ENCODE results near the gene NCAPD2.
"Not testable (repeated sequence)": the region's sequence is repeated elsewhere in the genome, so short reads cannot be mapped to it uniquely, and the experiment has no call there.

NCAPD2 gene

DNA sequence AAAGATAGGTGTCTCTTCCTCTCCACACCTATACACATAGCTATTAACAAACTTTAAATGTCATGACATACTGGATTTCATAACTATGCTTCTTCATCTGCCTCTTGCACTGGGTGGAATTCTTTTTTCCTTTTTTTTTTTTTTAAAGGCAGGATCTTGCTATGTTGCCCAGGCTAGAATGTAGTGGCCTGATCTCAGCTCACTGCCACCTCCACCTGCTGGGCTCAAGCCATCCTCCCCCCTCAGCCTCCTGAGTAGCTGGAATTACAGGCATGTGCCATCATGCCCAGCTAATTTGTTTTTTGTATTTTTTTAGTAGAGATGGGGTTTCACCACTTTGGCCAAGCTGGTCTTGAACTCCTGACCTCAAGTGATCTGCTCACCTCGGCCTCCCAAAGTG is 5.7 kb upstream of the NCAPD2 start:
- no peak overlapping the region for H4K8ac ChIP-seq (ENCODE audit: low read length)
- no peak overlapping the region for H3K9ac ChIP-seq (ENCODE audit: low read length)
- no peak overlapping the region for H2AFZ ChIP-seq (ENCODE audit: low read depth, low read length)
- no peak overlapping the region for H2BK15ac ChIP-seq (ENCODE audit: low read depth, poor library complexity, severe bottlenecking)
- no peaks in the 10 kb centered on the region for H3K27me3 ChIP-seq (ENCODE audit: control insufficient read depth in 1 of 2, insufficient read depth in 1 of 2, low read length in 2 of 2)
- DNase-seq: no peak
- no peak overlapping the region for H2BK120ac ChIP-seq (ENCODE audit: low read depth, low read length)
- no peaks in the 10 kb centered on the region for H3K9me3 ChIP-seq (ENCODE audit: control insufficient read depth, low read length)
- H3K79me1 ChIP-seq (replicated peaks; ENCODE audit: low read length, poor library complexity, severe bottlenecking): peaks cover 15% of the 10 kb centered on the region
- H4K91ac ChIP-seq (ENCODE audit: low read length): no peak overlapping the region
- no peak overlapping the region for H3K4ac ChIP-seq (ENCODE audit: low read depth in 1 of 2, low read length in 2 of 2)
- 88% methylated on average over 1 of the region's 1 CpG for WGBS
- no peak overlapping the region for H3K18ac ChIP-seq (ENCODE audit: low read depth in 1 of 2, low read length in 2 of 2)
- no peak overlapping the region for H2AK5ac ChIP-seq (ENCODE audit: low read length, severe bottlenecking)
- H3K4me3 ChIP-seq (ENCODE audit: insufficient read depth in 1 of 2, low read depth in 1 of 2, low read length in 2 of 2): no peak overlapping the region
- no peak overlapping the region for H3K4me2 ChIP-seq (ENCODE audit: low read length, poor library complexity, severe bottlenecking)
- no peak overlapping the region for H2BK12ac ChIP-seq (ENCODE audit: low read length in 2 of 2)
- H2BK5ac ChIP-seq (ENCODE audit: low read depth, low read length, poor library complexity, severe bottlenecking): no peak overlapping the region
- no peaks in the 10 kb centered on the region for H3K4me1 ChIP-seq (ENCODE audit: control insufficient read depth, insufficient read depth, low read depth, low read length)
- peaks cover 3 to 10% of the 10 kb centered on the region in 2 experiments for H3K36me3 ChIP-seq (ENCODE audit: control insufficient read depth in 1 of 2, insufficient read depth in 2 of 2, low read depth in 1 of 2, low read length in 2 of 2)
- no peak overlapping the region for H3K23ac ChIP-seq (ENCODE audit: low read length in 2 of 2)
- H3K14ac ChIP-seq (ENCODE audit: low read length in 2 of 2): no peak overlapping the region
- H3K27ac ChIP-seq (ENCODE audit: low read length, poor library complexity, severe bottlenecking): no peak overlapping the region

DNA sequence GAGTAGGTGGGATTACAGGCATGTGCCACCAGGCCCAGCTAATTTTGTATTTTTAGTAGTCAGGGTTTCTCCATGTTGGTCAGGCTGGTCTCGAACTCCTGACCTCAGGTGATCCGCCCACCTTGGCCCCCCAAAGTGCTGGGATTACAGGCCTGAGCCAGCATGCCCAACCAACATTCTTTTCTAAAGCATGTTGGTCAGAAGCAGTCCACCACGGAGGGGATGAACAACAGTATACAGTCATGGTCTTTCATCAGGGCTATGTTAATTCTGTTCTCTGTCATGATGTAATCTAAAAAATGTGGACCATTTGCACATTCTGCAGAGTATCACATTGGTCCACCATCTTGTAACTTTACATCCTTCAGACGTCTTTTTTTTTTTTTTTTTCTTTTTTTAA is 4.5 kb upstream of the NCAPD2 start:
- 80% methylated on average over 3 of the region's 4 CpGs for WGBS
- H3K4me3 ChIP-seq (ENCODE audit: insufficient read depth in 1 of 2, low read depth in 1 of 2, low read length in 2 of 2): no peak overlapping the region
- H3K4me2 ChIP-seq (ENCODE audit: low read length, poor library complexity, severe bottlenecking): no peak overlapping the region
- H3K27ac ChIP-seq (ENCODE audit: low read length, poor library complexity, severe bottlenecking): no peak overlapping the region
- no peak overlapping the region for H4K8ac ChIP-seq (ENCODE audit: low read length)
- H3K79me1 ChIP-seq (replicated peaks; ENCODE audit: low read length, poor library complexity, severe bottlenecking): peaks cover 15% of the 10 kb centered on the region
- no peak overlapping the region for H3K9ac ChIP-seq (ENCODE audit: low read length)
- H2BK5ac ChIP-seq (ENCODE audit: low read depth, low read length, poor library complexity, severe bottlenecking): no peak overlapping the region
- no peak for DNase-seq
- no peak overlapping the region for H3K14ac ChIP-seq (ENCODE audit: low read length in 2 of 2)
- H2BK12ac ChIP-seq (ENCODE audit: low read length in 2 of 2): no peak overlapping the region
- H3K4ac ChIP-seq (ENCODE audit: low read depth in 1 of 2, low read length in 2 of 2): no peak overlapping the region
- H2AK5ac ChIP-seq (ENCODE audit: low read length, severe bottlenecking): no peak overlapping the region
- H3K9me3 ChIP-seq (ENCODE audit: control insufficient read depth, low read length): no peaks in the 10 kb centered on the region
- no peak overlapping the region for H2AFZ ChIP-seq (ENCODE audit: low read depth, low read length)
- no peak overlapping the region for H3K18ac ChIP-seq (ENCODE audit: low read depth in 1 of 2, low read length in 2 of 2)
- no peak overlapping the region for H3K23ac ChIP-seq (ENCODE audit: low read length in 2 of 2)
- H3K4me1 ChIP-seq (ENCODE audit: control insufficient read depth, insufficient read depth, low read depth, low read length): no peaks in the 10 kb centered on the region
- peaks cover 3 to 10% of the 10 kb centered on the region in 2 experiments for H3K36me3 ChIP-seq (ENCODE audit: control insufficient read depth in 1 of 2, insufficient read depth in 2 of 2, low read depth in 1 of 2, low read length in 2 of 2)
- H2BK15ac ChIP-seq (ENCODE audit: low read depth, poor library complexity, severe bottlenecking): no peak overlapping the region
- no peaks in the 10 kb centered on the region for H3K27me3 ChIP-seq (ENCODE audit: control insufficient read depth in 1 of 2, insufficient read depth in 1 of 2, low read length in 2 of 2)
- H2BK120ac ChIP-seq (ENCODE audit: low read depth, low read length): no peak overlapping the region
- H4K91ac ChIP-seq (ENCODE audit: low read length): no peak overlapping the region

GRCh38 chr12:6490673-6491072 is 3.2 kb upstream of the NCAPD2 start:
- no CpG with 5 or more reads among the region's 1 CpG for WGBS

GRCh38 chr12:6492838-6493496 is 935 bp upstream of the NCAPD2 start, which contains the start of gene MRPL51:
TSS of gene MRPL51 (minus strand) at chr12:6493262. CDS start at chr12:6493136, 126 bp downstream.
- no peaks in the 10 kb centered on the region for H3K27me3 ChIP-seq (ENCODE audit: control insufficient read depth in 1 of 2, insufficient read depth in 1 of 2, low read length in 2 of 2)
- WGBS: under 1% methylated on average over 36 of the region's 39 CpGs

More at GRCh38 chr12:6490673-6491072, 3.2 kb upstream of the NCAPD2 start:
- not testable (repeated sequence) for H3K27me3 ChIP-seq (ENCODE audit: control insufficient read depth in 1 of 2, insufficient read depth in 1 of 2, low read length in 2 of 2); H2AK5ac ChIP-seq (ENCODE audit: low read length, severe bottlenecking); H3K4me1 ChIP-seq (ENCODE audit: control insufficient read depth, insufficient read depth, low read depth, low read length); H3K4me3 ChIP-seq (ENCODE audit: insufficient read depth in 1 of 2, low read depth in 1 of 2, low read length in 2 of 2); H2AFZ ChIP-seq (ENCODE audit: low read depth, low read length); H3K18ac ChIP-seq (ENCODE audit: low read depth in 1 of 2, low read length in 2 of 2); H3K27ac ChIP-seq (ENCODE audit: low read length, poor library complexity, severe bottlenecking); H3K4ac ChIP-seq (ENCODE audit: low read depth in 1 of 2, low read length in 2 of 2); H4K8ac ChIP-seq (ENCODE audit: low read length); H2BK12ac ChIP-seq (ENCODE audit: low read length in 2 of 2); H2BK120ac ChIP-seq (ENCODE audit: low read depth, low read length); H2BK5ac ChIP-seq (ENCODE audit: low read depth, low read length, poor library complexity, severe bottlenecking); H4K91ac ChIP-seq (ENCODE audit: low read length); H3K9me3 ChIP-seq (ENCODE audit: control insufficient read depth, low read length); H3K14ac ChIP-seq (ENCODE audit: low read length in 2 of 2); DNase-seq; H2BK15ac ChIP-seq (ENCODE audit: low read depth, poor library complexity, severe bottlenecking); H3K4me2 ChIP-seq (ENCODE audit: low read length, poor library complexity, severe bottlenecking); H3K9ac ChIP-seq (ENCODE audit: low read length); H3K23ac ChIP-seq (ENCODE audit: low read length in 2 of 2)
- peaks cover 19% of the 10 kb centered on the region for H3K79me1 ChIP-seq (replicated peaks; ENCODE audit: low read length, poor library complexity, severe bottlenecking)
- H3K36me3 ChIP-seq (ENCODE audit: control insufficient read depth in 1 of 2, insufficient read depth in 2 of 2, low read depth in 1 of 2, low read length in 2 of 2): peaks cover 3 to 17% of the 10 kb centered on the region in 2 experiments

More at GRCh38 chr12:6492838-6493496, 935 bp upstream of the NCAPD2 start, which contains the start of gene MRPL51:
- Histone ChIP-seq H3K9ac (ENCODE audit: low read length) (peak within 1 kb of the TSS; percentile 99), H3K18ac (ENCODE audit: low read depth in 1 of 2, low read length in 2 of 2) (peak within 1 kb of the TSS; percentile 87 to 95), H3K23ac (ENCODE audit: low read length in 2 of 2) (peak within 1 kb of the TSS in 1 of 2 experiments; percentile 46), H2AFZ (ENCODE audit: low read depth, low read length) (peak within 1 kb of the TSS; percentile 60), H3K4ac (ENCODE audit: low read depth in 1 of 2, low read length in 2 of 2) (peak within 1 kb of the TSS; percentile 9 to 80), H3K4me3 (ENCODE audit: insufficient read depth in 1 of 2, low read depth in 1 of 2, low read length in 2 of 2) (peak within 1 kb of the TSS; percentile 78 to 94), H3K4me1 (ENCODE audit: control insufficient read depth, insufficient read depth, low read depth, low read length) (no peaks in the 10 kb centered on the region), H4K8ac (ENCODE audit: low read length) (peak within 1 kb of the TSS; percentile 70), H2BK12ac (ENCODE audit: low read length in 2 of 2) (peak within 1 kb of the TSS in 1 of 2 experiments; percentile 21), H3K14ac (ENCODE audit: low read length in 2 of 2) (peak within 1 kb of the TSS in 1 of 2 experiments; percentile 45), H2BK15ac (ENCODE audit: low read depth, poor library complexity, severe bottlenecking) (peak within 1 kb of the TSS; percentile 38), H4K91ac (ENCODE audit: low read length) (peak within 1 kb of the TSS; percentile 70), H2BK5ac (ENCODE audit: low read depth, low read length, poor library complexity, severe bottlenecking) (peak within 1 kb of the TSS; percentile 4), H2AK5ac (ENCODE audit: low read length, severe bottlenecking) (peak within 1 kb of the TSS; percentile 91), H3K79me1 (replicated peaks; ENCODE audit: low read length, poor library complexity, severe bottlenecking) (peaks cover 27% of the 10 kb centered on the region), H3K4me2 (ENCODE audit: low read length, poor library complexity, severe bottlenecking) (peak within 1 kb of the TSS; percentile 90), H3K9me3 (ENCODE audit: control insufficient read depth, low read length) (no peaks in the 10 kb centered on the region), H3K36me3 (ENCODE audit: control insufficient read depth in 1 of 2, insufficient read depth in 2 of 2, low read depth in 1 of 2, low read length in 2 of 2) (peaks cover 11 to 35% of the 10 kb centered on the region in 2 experiments), H2BK120ac (ENCODE audit: low read depth, low read length) (peak within 1 kb of the TSS; percentile 86), H3K27ac (ENCODE audit: low read length, poor library complexity, severe bottlenecking) (peak within 1 kb of the TSS; percentile 99)
- DNase-seq: peak; percentile 96

Measured in mesenchymal stem cell (in vitro differentiated cells and primary cell).